B cell (primary cell): ENCODE results near the gene SCN10A. TPM values are rescaled to one million over a fixed set of nuclear protein-coding genes. Genes with fewer than 3 reads are reported as not detected.

Experiments
- ATAC-seq: fragments of 200-7000 bp; cut with Tn5 transposase; one replicate; pipeline ENCODE4 v1.10.0; 2021; ENCODE audit warnings: low read depth, mild to moderate bottlenecking, moderate number of reproducible peaks, moderate library complexity
- CTCF ChIA-PET: fragments of 350-600 bp; sonication (Branson Sonifier 250); formaldehyde crosslinking; loops from one replicate; lab custom pipeline; 2021; ENCODE audit warnings: antibody characterized with exemption, inconsistent platforms; lab: Charles Lee
- POLR2A ChIA-PET: fragments of 350-600 bp; sonication (Branson Sonifier 250); formaldehyde crosslinking; loops from one replicate; lab custom pipeline; 2021; ENCODE audit warnings: antibody characterized with exemption; lab: Charles Lee
- DNase-seq: peaks from one replicate; pipeline ENCODE4 v3.0.0; 2013
- H2AFZ ChIP-seq: 2 replicates; pipeline ENCODE4 v1.6.1; 2012; ENCODE audit warnings: mild to moderate bottlenecking, low read depth, low read length; ENCODE audit not compliant: insufficient read depth, poor library complexity, severe bottlenecking
- H3K27ac ChIP-seq, 2 donors: 1 replicate in 1 of 2; 2 replicates in 1 of 2; pipeline ENCODE4 v1.5.1; 2012 to 2013; ENCODE audit warnings: low read length in 2 of 2, mild to moderate bottlenecking in 2 of 2, moderate library complexity in 1 of 2
- H3K27me3 ChIP-seq, 4 experiments: fragments of 200-600 bp in 1 of 4; sonication (generic) in 1 of 4; replicated peaks in 1 of 4; 1 replicate in 2 of 4; 2 replicates in 2 of 4; pipeline versions ENCODE4 v1.6.1 to v1.7.0; 2013 to 2016; ENCODE audit warnings: low read length in 3 of 4, mild to moderate bottlenecking in 2 of 4, mixed read lengths in 1 of 4, moderate library complexity in 1 of 4; ENCODE audit not compliant: insufficient read depth in 4 of 4, control insufficient read depth in 3 of 4; ENCODE audit errors: control extremely low read depth in 1 of 4
- H3K36me3 ChIP-seq, 2 experiments: replicated peaks in 1 of 2; 1 replicate in 1 of 2; 2 replicates in 1 of 2; pipeline versions ENCODE4 v1.6.1 to v1.7.1; 2013; ENCODE audit warnings: low read length in 1 of 2; ENCODE audit not compliant: insufficient read depth in 2 of 2, control insufficient read depth in 1 of 2; ENCODE audit errors: control extremely low read depth in 1 of 2, extremely low read depth in 1 of 2
- H3K4me1 ChIP-seq, 2 donors: fragments of 200-600 bp in 1 of 2; sonication (generic) in 1 of 2; 1 replicate in 1 of 2; 2 replicates in 1 of 2; pipeline versions ENCODE4 v1.5.1 to v1.6.1; 2013 to 2017; ENCODE audit warnings: low read length in 2 of 2; ENCODE audit not compliant: control insufficient read depth in 2 of 2, insufficient read depth in 2 of 2
- H3K4me2 ChIP-seq: replicated peaks from 2 replicates; pipeline ENCODE3; 2012; ENCODE audit warnings: mild to moderate bottlenecking, low read depth, low read length; ENCODE audit not compliant: poor library complexity, severe bottlenecking
- H3K4me3 ChIP-seq, 5 experiments: fragments of 200-600 bp in 1 of 5; sonication (generic) in 1 of 5; 1 replicate in 3 of 5; 2 replicates in 2 of 5; pipeline versions ENCODE4 v1.5.1 to v1.7.0; 2011 to 2016; ENCODE audit warnings: low read length in 4 of 5, mild to moderate bottlenecking in 4 of 5, low read depth in 2 of 5, control low read depth in 1 of 5, moderate library complexity in 1 of 5; ENCODE audit not compliant: insufficient read depth in 1 of 5; ENCODE audit errors: control extremely low read depth in 1 of 5, extremely low read depth in 1 of 5
- H3K79me2 ChIP-seq: fragments of 200-600 bp; sonication (generic); one replicate; pipeline ENCODE4 v1.6.0; 2016; ENCODE audit warnings: low read length; ENCODE audit not compliant: control insufficient read depth, insufficient read depth
- H3K9ac ChIP-seq: fragments of 200-600 bp; sonication (generic); 2 replicates; pipeline ENCODE4 v1.6.1; 2017; ENCODE audit warnings: mild to moderate bottlenecking, low read length, moderate library complexity
- H3K9me3 ChIP-seq, 3 donors: one replicate each; pipeline versions ENCODE4 v1.6.1 to v1.7.1; 2013; ENCODE audit warnings: low read length in 2 of 3; ENCODE audit not compliant: control insufficient read depth in 2 of 3, insufficient read depth in 1 of 3; ENCODE audit errors: control extremely low read depth in 1 of 3
- H4K20me1 ChIP-seq: 2 replicates; pipeline ENCODE4 v1.6.0; 2012; ENCODE audit warnings: mild to moderate bottlenecking, low read length; ENCODE audit not compliant: insufficient read depth, control insufficient read depth, poor library complexity, severe bottlenecking
- H3K27ac Mint-ChIP-seq: one replicate; pipeline ENCODE4 v1.8.0; 2021; ENCODE audit warnings: mixed read lengths
- H3K27me3 Mint-ChIP-seq: one replicate; pipeline ENCODE4 v1.8.0; 2021; ENCODE audit warnings: mixed read lengths
- H3K4me1 Mint-ChIP-seq: one replicate; pipeline ENCODE4 v1.8.0; 2021; ENCODE audit warnings: mixed read lengths
- H3K4me3 Mint-ChIP-seq: one replicate; pipeline ENCODE4 v1.8.0; 2021; ENCODE audit warnings: mixed read lengths
- H3K9me3 Mint-ChIP-seq: one replicate; pipeline ENCODE4 v1.8.0; 2022; ENCODE audit warnings: mixed read lengths; ENCODE audit not compliant: insufficient read depth
- EZH2 ChIP-seq: IDR thresholded peaks from 2 replicates; pipeline ENCODE4 v1.6.1; 2012; ENCODE audit warnings: borderline replicate concordance, low read depth, mild to moderate bottlenecking, moderate library complexity, low read length; ENCODE audit not compliant: insufficient read depth, poor library complexity, severe bottlenecking
- WGBS: methylation state at CpG from one replicate; pipeline ENCODE4 v1.1.5; 2013; ENCODE audit warnings: missing lambda C conversion rate; ENCODE audit not compliant: insufficient coverage; 5-methylcytosine and 5-hydroxymethylcytosine counted together
- intact Hi-C: fragments of 100-400 bp; cut with micrococcal nuclease; formaldehyde crosslinking; loops from one replicate; pipeline ENCODE4 v1.10.0; 2022
- polyA plus RNA-seq: library from polyadenylated mRNA; depleted of rRNA; stranded (reverse); fragments of >200 nt; gene quantifications from 2 replicates; pipeline ENCODE4 v1.2.3, GENCODE V29; 2012
- total RNA-seq, 2 donors: library from RNA; stranded (reverse); fragments of 120-200 nt in 1 of 2; gene quantifications; 1 replicate in 1 of 2; 2 replicates in 1 of 2; pipeline versions ENCODE4 v1.2.3 to v1.2.4, GENCODE V29; 2013 to 2022
- TF ChIP-seq, protein P1 (sequence below): fragments of 200-600 bp; IDR thresholded peaks from one replicate; pipeline ENCODE4 v1.8.0; 2022; ENCODE audit warnings: antibody characterized with exemption, mild to moderate bottlenecking

The SCN10A gene
- total and polyA plus RNA-seq, 2 donors (not counting 1 experiment from before 2014, with no cell fraction given) = not detected

DNA sequence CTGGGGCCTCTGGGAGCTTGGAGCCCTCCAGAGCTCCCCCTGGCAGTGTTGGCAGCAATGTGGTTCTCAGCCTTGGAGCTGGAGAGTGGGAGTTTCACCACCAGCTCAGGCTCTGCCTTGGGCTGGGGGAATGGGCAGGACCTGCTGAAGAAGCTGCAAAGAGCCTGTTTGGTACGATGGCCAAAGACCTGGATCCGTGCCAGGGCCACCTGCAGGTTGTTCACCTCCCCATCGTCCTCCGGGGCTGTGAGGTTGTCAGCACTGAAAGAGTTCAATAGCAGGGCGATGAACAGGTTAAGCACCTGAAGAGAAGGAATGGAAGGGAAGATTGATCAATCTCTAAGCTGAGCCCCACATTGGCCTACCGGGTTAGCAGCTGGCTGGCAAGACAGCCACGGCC lies 89.3 kb downstream of the SCN10A start:
- ChIA-PET POLR2A (no interaction called here), CTCF (no interaction called here)
- Mint-ChIP-seq H3K9me3 (no peaks in the 10 kb centered on the region), H3K4me3 (no peak overlapping the region), H3K4me1 (no peaks in the 10 kb centered on the region), H3K27ac (no peak overlapping the region), H3K27me3 (peaks cover 21% of the 10 kb centered on the region)
- Histone ChIP-seq H3K4me2 (no peak overlapping the region), H3K9me3 (no peaks in the 10 kb centered on the region), H4K20me1 (no peaks in the 10 kb centered on the region), H3K9ac (no peak overlapping the region), H3K4me3 (no peak overlapping the region), H3K27me3 (peaks cover 0 to 3% (median 0%) of the 10 kb centered on the region in 4 experiments), H3K27ac (no peak overlapping the region), H3K4me1 (no peaks in the 10 kb centered on the region), H3K79me2 (no peaks in the 10 kb centered on the region), H2AFZ (no peak overlapping the region), H3K36me3 (no peaks in the 10 kb centered on the region)
- no peak for ATAC-seq
- DNase-seq = no peak
- intact Hi-C loops = no loop called here
- 89% methylated on average over 7 of the region's 7 CpGs for WGBS
- TF ChIP-seq, protein P1, sequence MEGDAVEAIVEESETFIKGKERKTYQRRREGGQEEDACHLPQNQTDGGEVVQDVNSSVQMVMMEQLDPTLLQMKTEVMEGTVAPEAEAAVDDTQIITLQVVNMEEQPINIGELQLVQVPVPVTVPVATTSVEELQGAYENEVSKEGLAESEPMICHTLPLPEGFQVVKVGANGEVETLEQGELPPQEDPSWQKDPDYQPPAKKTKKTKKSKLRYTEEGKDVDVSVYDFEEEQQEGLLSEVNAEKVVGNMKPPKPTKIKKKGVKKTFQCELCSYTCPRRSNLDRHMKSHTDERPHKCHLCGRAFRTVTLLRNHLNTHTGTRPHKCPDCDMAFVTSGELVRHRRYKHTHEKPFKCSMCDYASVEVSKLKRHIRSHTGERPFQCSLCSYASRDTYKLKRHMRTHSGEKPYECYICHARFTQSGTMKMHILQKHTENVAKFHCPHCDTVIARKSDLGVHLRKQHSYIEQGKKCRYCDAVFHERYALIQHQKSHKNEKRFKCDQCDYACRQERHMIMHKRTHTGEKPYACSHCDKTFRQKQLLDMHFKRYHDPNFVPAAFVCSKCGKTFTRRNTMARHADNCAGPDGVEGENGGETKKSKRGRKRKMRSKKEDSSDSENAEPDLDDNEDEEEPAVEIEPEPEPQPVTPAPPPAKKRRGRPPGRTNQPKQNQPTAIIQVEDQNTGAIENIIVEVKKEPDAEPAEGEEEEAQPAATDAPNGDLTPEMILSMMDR = no peak
- TF ChIP-seq EZH2 = no peak

- POLR2A ChIA-PET = no interaction called here
- H3K9me3 ChIP-seq = no peaks in the 10 kb centered on the region
- no peaks in the 10 kb centered on the region for H3K36me3 ChIP-seq
- H3K27ac ChIP-seq = no peak overlapping the region
- TF ChIP-seq EZH2 = no peak
- TF ChIP-seq, protein P1 = no peak
- H3K4me3 ChIP-seq = no peak overlapping the region
- no peaks in the 10 kb centered on the region for H3K9me3 Mint-ChIP-seq
- DNase-seq = no peak
- H3K79me2 ChIP-seq = no peaks in the 10 kb centered on the region
- CTCF ChIA-PET = no interaction called here
- no peak overlapping the region for H3K4me2 ChIP-seq
- peaks cover 21% of the 10 kb centered on the region for H3K27me3 Mint-ChIP-seq
- no peak overlapping the region for H2AFZ ChIP-seq
- intact Hi-C loops = no loop called here
- H4K20me1 ChIP-seq = no peaks in the 10 kb centered on the region
- 90% methylated on average over 4 of the region's 5 CpGs for WGBS
- peaks cover 0 to 3% (median 0%) of the 10 kb centered on the region in 4 experiments for H3K27me3 ChIP-seq
- no peak overlapping the region for H3K4me3 Mint-ChIP-seq
- no peak for ATAC-seq
- H3K4me1 ChIP-seq = no peaks in the 10 kb centered on the region
- no peaks in the 10 kb centered on the region for H3K4me1 Mint-ChIP-seq
- no peak overlapping the region for H3K9ac ChIP-seq
- no peak overlapping the region for H3K27ac Mint-ChIP-seq
These were observed 90.1 kb downstream of the SCN10A start for GRCh38 chr3:38725726-38726419.
